ENCODE data around the gene LOXL1. TPM values are rescaled to one million over a fixed set of nuclear protein-coding genes. Genes with fewer than 3 reads are reported as not detected.
A peak's percentile ranks its signal among the peaks of the same experiment; 100 is the strongest.

LOXL1 gene
- total and polyA plus RNA-seq, 9 of the 15 experiments (the other 6 are each of a cell fraction or from before 2014, with no cell fraction given), result 0.14 TPM; not detected in 8

DNA sequence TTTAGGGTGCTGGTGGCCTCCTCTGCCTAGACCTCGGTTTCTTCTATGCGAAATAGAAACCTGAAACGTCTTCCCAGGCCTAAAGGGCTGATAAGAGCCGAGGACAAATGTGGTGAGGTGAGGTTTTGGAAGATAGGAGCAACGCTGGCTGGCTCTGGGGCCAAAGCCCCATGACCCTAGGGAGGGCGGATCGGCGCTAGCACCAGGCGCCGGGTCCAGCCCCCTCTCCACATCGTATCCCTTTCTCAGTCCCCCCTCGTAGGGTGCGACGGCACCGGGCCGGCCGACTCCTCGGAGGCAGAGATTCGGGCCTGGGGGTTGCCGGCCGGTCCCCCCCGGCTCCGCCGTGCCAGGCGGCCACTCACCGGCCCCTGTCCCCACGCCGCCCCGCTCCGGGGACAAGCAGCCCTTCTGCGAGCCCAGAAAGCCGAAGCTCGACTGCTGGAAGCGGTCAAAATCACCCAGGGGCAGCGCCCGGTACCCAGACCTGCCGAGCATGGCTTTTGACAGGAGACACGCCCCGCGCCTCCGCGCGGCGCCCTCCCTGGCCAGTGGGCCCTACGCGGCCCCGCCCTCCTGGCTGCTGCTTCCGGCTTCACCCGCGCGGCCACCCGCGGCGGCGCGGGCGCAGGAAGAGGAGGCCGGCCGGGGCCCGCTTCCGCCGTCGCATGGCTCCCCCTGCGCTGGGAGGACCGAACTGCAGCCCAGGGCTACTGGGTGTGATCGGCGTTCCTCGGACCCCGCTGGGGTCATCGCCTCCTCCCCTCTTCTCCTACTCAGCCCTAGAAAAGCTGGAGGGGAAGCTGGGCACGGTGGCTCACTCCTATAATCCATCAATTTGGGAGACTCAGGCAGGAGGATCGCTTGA lies 65.7 kb downstream of the LOXL1 start, which contains the start of gene STOML1 (continued):
- TF ChIP-seq, protein P1, sequence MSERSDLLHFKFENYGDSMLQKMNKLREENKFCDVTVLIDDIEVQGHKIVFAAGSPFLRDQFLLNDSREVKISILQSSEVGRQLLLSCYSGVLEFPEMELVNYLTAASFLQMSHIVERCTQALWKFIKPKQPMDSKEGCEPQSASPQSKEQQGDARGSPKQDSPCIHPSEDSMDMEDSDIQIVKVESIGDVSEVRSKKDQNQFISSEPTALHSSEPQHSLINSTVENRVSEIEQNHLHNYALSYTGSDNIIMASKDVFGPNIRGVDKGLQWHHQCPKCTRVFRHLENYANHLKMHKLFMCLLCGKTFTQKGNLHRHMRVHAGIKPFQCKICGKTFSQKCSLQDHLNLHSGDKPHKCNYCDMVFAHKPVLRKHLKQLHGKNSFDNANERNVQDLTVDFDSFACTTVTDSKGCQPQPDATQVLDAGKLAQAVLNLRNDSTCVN (CRISPR knock-in tag; IDR thresholded peaks at IDR 0.05), result 0 out of 2 replicates have a peak, but pooled peaks have one; percentile 34
- peak; percentile 96 to 99 for TF ChIP-seq SIN3A (IDR thresholded peaks at IDR 0.05; ENCODE audit: borderline replicate concordance in 2 of 2, control insufficient read depth in 1 of 2, low read depth in 2 of 2, low read length in 2 of 2)
- peak; percentile 78 for TF ChIP-seq SOX6 (IDR thresholded peaks at IDR 0.05)
- peak; percentile 92 for TF ChIP-seq TCF3 (CRISPR knock-in tag; IDR thresholded peaks at IDR 0.05)
- TF ChIP-seq, protein P2, sequence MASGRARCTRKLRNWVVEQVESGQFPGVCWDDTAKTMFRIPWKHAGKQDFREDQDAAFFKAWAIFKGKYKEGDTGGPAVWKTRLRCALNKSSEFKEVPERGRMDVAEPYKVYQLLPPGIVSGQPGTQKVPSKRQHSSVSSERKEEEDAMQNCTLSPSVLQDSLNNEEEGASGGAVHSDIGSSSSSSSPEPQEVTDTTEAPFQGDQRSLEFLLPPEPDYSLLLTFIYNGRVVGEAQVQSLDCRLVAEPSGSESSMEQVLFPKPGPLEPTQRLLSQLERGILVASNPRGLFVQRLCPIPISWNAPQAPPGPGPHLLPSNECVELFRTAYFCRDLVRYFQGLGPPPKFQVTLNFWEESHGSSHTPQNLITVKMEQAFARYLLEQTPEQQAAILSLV (tag; IDR thresholded peaks at IDR 0.05), result no peak
- TF ChIP-seq NR4A1 (CRISPR knock-in tag; IDR thresholded peaks at IDR 0.05), result no peak
- 0 out of 2 replicates have a peak, but pooled peaks have one; percentile 26 for TF ChIP-seq NR4A1 (tag; IDR thresholded peaks at IDR 0.05)
- TF ChIP-seq ATF1 (CRISPR knock-in tag; IDR thresholded peaks at IDR 0.05), result peak; percentile 30; the same call in 1 of the 2 replicates
- 0 out of 2 replicates have a peak, but pooled peaks have one; percentile 46 for TF ChIP-seq ATF1 (tag; IDR thresholded peaks at IDR 0.05)
- TF ChIP-seq HOXB6 (CRISPR knock-in tag; IDR thresholded peaks at IDR 0.05; ENCODE audit: borderline replicate concordance), result no peak
- TF ChIP-seq, protein P3, sequence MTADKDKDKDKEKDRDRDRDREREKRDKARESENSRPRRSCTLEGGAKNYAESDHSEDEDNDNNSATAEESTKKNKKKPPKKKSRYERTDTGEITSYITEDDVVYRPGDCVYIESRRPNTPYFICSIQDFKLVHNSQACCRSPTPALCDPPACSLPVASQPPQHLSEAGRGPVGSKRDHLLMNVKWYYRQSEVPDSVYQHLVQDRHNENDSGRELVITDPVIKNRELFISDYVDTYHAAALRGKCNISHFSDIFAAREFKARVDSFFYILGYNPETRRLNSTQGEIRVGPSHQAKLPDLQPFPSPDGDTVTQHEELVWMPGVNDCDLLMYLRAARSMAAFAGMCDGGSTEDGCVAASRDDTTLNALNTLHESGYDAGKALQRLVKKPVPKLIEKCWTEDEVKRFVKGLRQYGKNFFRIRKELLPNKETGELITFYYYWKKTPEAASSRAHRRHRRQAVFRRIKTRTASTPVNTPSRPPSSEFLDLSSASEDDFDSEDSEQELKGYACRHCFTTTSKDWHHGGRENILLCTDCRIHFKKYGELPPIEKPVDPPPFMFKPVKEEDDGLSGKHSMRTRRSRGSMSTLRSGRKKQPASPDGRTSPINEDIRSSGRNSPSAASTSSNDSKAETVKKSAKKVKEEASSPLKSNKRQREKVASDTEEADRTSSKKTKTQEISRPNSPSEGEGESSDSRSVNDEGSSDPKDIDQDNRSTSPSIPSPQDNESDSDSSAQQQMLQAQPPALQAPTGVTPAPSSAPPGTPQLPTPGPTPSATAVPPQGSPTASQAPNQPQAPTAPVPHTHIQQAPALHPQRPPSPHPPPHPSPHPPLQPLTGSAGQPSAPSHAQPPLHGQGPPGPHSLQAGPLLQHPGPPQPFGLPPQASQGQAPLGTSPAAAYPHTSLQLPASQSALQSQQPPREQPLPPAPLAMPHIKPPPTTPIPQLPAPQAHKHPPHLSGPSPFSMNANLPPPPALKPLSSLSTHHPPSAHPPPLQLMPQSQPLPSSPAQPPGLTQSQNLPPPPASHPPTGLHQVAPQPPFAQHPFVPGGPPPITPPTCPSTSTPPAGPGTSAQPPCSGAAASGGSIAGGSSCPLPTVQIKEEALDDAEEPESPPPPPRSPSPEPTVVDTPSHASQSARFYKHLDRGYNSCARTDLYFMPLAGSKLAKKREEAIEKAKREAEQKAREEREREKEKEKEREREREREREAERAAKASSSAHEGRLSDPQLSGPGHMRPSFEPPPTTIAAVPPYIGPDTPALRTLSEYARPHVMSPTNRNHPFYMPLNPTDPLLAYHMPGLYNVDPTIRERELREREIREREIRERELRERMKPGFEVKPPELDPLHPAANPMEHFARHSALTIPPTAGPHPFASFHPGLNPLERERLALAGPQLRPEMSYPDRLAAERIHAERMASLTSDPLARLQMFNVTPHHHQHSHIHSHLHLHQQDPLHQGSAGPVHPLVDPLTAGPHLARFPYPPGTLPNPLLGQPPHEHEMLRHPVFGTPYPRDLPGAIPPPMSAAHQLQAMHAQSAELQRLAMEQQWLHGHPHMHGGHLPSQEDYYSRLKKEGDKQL (CRISPR knock-in tag; IDR thresholded peaks at IDR 0.05; ENCODE audit: borderline replicate concordance), result no peak
- no peak for TF ChIP-seq RBM15 (IDR thresholded peaks at IDR 0.05; ENCODE audit: insufficient read depth, low read length)
- 0 out of 4 replicates have a peak, but pooled peaks of 1 of the 2 experiments have one; percentile 17 for TF ChIP-seq TEAD1 (CRISPR knock-in tag; IDR thresholded peaks at IDR 0.05)
- peak; percentile 97 for TF ChIP-seq SAP30 (IDR thresholded peaks at IDR 0.05; ENCODE audit: borderline replicate concordance, insufficient read depth, low read depth, low read length, poor library complexity, severe bottlenecking)
- TF ChIP-seq, protein P4, sequence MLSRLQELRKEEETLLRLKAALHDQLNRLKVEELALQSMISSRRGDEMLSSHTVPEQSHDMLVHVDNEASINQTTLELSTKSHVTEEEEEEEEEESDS (CRISPR knock-in tag; IDR thresholded peaks at IDR 0.05), result no peak
- TF ChIP-seq EP400 (IDR thresholded peaks at IDR 0.05), result peak; percentile 42; the same call in 1 of the 2 replicates

All from K562 (cell line).